ENCODE data around the gene CRCP. TPM values are rescaled to one million over a fixed set of nuclear protein-coding genes. Genes with fewer than 3 reads are reported as not detected.
"Not testable (repeated sequence)": the region's sequence is repeated elsewhere in the genome, so short reads cannot be mapped to it uniquely, and the experiment has no call there.

The CRCP gene
- polyA plus RNA-seq, 3 donors = 24.5 to 28.9 (median 25.2) TPM

- DNase-seq (ENCODE audit: low read depth in 3 of 3, low spot score in 2 of 3) = no peak
These were observed 37.9 kb downstream of the CRCP start for GRCh38 chr7:66152371-66153191.

GRCh38 chr7:66153691-66154090 lies 39.0 kb downstream of the CRCP start:
- no peak for DNase-seq (ENCODE audit: low read depth in 3 of 3, low spot score in 2 of 3)

- DNase-seq (ENCODE audit: low read depth in 3 of 3, low spot score in 2 of 3) = not testable (repeated sequence)
These were observed 41.4 kb downstream of the CRCP start for GRCh38 chr7:66156035-66156434.

- DNase-seq (ENCODE audit: low read depth in 3 of 3, low spot score in 2 of 3) = no peak
These were observed 42.4 kb downstream of the CRCP start for GRCh38 chr7:66157060-66157459.

- DNase-seq (ENCODE audit: low read depth in 3 of 3, low spot score in 2 of 3) = no peak
These were observed 48.0 kb downstream of the CRCP start for GRCh38 chr7:66162622-66163021.

GRCh38 chr7:66163186-66163610 lies 48.6 kb downstream of the CRCP start:
- DNase-seq (ENCODE audit: low read depth in 3 of 3, low spot score in 2 of 3) = no peak

GRCh38 chr7:66164356-66164755 lies 49.7 kb downstream of the CRCP start:
- DNase-seq (ENCODE audit: low read depth in 3 of 3, low spot score in 2 of 3) = no peak

DNA sequence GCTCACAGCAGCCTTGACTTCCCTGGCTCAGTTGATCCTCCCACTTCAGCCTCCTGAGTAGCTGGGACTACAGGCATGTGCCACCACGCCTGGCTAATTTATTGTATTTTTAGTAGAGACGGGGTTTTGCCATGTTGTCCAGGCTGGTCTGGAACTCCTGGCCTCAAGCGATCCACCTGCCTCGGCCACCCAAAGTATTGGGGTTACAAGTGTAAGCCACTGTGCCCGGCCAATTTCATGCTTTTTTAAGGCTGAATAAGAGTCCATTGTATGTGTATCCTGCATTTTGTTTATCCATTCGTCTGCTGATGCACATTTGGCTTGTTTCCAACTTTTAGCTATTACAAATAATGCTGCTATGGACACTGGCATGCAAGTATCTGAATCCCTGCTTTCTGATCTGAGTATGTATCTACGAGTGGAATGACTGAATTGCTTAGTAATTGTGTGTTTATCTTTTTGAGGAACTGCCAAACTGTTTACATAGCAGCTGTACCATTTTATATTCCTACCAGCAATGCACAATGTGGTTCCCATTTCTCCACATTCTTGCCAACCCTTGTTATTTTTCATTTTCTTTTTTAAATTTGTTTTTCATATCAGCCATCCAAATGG lies 53.2 kb downstream of the CRCP start:
- DNase-seq (ENCODE audit: low read depth in 3 of 3, low spot score in 2 of 3) = no peak

GRCh38 chr7:66169616-66170015 lies 55.0 kb downstream of the CRCP start:
- no peak for DNase-seq (ENCODE audit: low read depth in 3 of 3, low spot score in 2 of 3)

GRCh38 chr7:66170309-66171231 lies 55.9 kb downstream of the CRCP start:
- no peak for DNase-seq (ENCODE audit: low read depth in 3 of 3, low spot score in 2 of 3)

DNA sequence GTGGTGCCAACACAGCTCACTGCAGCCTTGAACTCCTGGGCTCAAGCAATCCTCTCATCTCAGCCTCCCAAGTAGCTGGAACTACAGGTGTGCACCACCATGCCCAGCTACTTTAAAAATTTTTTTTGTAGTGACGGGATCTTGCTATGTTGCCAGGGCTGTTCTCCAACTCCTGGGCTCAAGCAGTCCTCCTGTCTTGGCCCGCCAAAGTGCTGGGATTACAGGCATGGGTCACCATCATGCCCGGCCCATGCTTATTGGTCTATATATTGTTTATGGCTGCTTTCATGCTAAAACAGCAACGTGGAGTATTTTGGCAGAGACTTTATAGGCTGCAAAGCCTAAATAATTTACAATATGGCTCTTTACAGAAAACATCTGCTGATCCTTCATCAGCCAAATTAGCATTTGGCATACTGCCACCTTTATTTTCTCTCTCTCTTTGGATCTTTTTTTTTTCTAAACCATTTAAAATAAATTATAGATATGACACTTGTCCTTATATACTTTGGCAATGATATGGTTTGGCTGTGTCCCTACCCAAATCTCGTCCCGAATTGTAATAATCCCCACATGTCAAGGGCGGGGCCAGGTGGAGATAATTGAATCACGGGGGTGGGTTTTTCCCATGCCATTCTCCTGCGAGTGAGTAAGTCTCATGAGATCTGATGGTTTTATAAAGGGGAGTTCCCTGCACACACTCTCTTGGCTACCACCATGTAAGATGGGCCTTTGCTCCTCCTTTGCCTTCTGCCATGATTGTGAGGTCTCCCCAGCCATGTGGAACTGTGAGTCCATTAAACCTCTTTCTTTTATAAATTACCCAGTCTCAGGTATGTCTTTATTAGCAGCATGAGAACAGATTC lies 58.1 kb downstream of the CRCP start:
- not testable (repeated sequence) for DNase-seq (ENCODE audit: low read depth in 3 of 3, low spot score in 2 of 3)

DNA sequence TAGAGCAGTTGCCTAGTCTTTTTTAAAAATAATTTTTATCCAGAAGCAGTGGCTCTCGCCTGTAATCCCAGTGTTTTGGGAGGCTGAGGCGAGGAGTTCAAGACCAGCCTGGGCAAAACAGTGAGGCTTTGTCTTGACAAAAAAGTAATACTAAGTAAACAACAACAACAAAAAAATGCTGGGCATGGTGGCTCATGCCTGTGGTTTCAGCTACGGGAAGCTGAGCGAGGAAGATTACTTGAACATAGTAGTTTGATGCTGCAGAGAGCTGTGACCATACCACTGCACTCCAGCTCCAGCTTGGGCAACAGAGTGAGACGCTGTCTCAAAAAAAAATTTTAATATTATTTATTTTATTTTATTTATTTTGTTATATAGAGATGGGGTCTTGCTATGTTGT lies 59.2 kb downstream of the CRCP start:
- no peak for DNase-seq (ENCODE audit: low read depth in 3 of 3, low spot score in 2 of 3)

GRCh38 chr7:66175006-66175405 lies 60.4 kb downstream of the CRCP start:
- not testable (repeated sequence) for DNase-seq (ENCODE audit: low read depth in 3 of 3, low spot score in 2 of 3)

DNA sequence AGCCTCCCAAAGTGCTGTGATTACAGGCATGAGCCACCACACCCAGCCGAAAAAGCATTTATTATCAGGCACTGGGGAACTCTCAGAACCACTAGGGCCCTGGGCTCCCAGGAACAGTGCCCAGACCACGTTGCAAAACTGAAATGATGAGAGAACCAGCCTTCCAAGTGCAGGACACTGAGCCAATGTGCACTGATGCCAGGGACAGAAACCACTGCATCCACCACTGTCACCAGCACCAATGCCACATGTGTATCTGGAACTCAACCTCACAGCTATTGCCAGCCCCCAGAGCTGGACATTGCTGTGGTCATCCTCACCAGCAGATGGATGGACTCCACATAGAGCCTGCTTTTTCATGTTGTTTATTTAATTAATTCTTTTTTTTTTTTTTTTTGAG lies 62.3 kb downstream of the CRCP start:
- DNase-seq (ENCODE audit: low read depth in 3 of 3, low spot score in 2 of 3) = no peak

GRCh38 chr7:66178258-66178657 lies 63.6 kb downstream of the CRCP start:
- DNase-seq (ENCODE audit: low read depth in 3 of 3, low spot score in 2 of 3) = no peak

- DNase-seq (ENCODE audit: low read depth in 3 of 3, low spot score in 2 of 3) = no peak
These were observed 66.7 kb downstream of the CRCP start for GRCh38 chr7:66181329-66181728.

DNA sequence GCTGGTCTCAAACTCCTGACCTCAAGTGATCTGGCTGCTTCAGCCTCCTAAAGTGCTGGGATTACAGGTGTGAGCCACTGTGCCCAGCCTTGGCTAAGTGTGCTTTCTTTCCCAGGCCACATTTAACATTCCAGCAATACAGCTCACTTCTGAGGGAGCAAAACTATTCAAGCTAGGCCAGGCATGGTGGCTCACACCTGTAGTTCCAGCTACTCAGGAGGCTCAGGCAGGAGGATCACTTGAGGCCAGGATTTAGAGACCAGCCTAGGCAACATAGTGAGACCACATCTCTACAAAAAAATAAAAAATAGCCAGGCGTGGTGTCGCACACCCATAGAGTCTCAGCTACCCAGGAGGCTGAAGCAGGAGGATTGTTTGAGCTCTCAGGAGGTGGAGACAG lies 67.2 kb downstream of the CRCP start:
- no peak for DNase-seq (ENCODE audit: low read depth in 3 of 3, low spot score in 2 of 3)

GRCh38 chr7:66182920-66183319 lies 68.3 kb downstream of the CRCP start:
- no peak for DNase-seq (ENCODE audit: low read depth in 3 of 3, low spot score in 2 of 3)

- no peak for DNase-seq (ENCODE audit: low read depth in 3 of 3, low spot score in 2 of 3)
These were observed 69.1 kb downstream of the CRCP start for GRCh38 chr7:66183700-66184099.

DNA sequence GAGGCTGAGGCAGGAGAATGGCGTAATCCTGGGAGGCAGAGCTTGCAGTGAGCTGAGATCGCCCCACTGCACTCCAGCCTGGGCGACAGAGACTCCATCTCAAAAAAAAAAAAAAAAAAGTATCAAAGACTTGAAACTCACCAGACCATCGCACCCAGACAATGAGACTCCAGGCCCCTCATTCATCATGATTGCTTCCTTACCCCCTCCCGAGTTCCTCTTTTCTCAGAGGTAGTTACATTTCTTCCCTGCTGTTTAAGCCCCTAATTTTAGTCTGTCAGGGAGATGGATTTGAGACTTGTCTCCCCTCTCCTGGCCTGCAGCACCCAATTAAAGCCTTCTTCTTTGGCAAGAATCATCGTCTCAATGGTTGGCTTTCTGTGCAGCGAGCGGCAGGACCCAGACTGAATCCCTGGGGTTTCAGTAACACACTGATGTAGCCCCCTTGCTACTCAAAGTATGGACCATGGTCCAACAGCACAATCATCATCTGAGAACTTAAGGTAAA lies 71.1 kb downstream of the CRCP start:
- DNase-seq (ENCODE audit: low read depth in 3 of 3, low spot score in 2 of 3) = no peak
